WTC11 (cell line): ENCODE measurements around the gene COA8. TPM values are rescaled to one million over a fixed set of nuclear protein-coding genes. Genes with fewer than 3 reads are reported as not detected.

ENCODE experiments used
- ATF1 ChIP-seq: sonication (generic); formaldehyde crosslinking; IDR thresholded peaks from 2 replicates; pipeline ENCODE4 v1.8.1; 2023; ENCODE audit warnings: mild to moderate bottlenecking, moderate library complexity, missing genetic modification reagents
- ESRRA ChIP-seq: sonication (generic); formaldehyde crosslinking; IDR thresholded peaks from 2 replicates; pipeline ENCODE4 v1.8.1; 2022; ENCODE audit warnings: mild to moderate bottlenecking, missing genetic modification reagents, borderline replicate concordance
- FOXJ3 ChIP-seq: sonication (generic); formaldehyde crosslinking; IDR thresholded peaks from 2 replicates; pipeline ENCODE4 v1.9.0; 2021; ENCODE audit warnings: missing genetic modification reagents, mild to moderate bottlenecking, borderline replicate concordance
- FOXK1 ChIP-seq: sonication (generic); formaldehyde crosslinking; IDR thresholded peaks from 2 replicates; pipeline ENCODE4 v1.8.0; 2022; ENCODE audit warnings: mild to moderate bottlenecking, moderate library complexity, missing genetic modification reagents
- GRHL2 ChIP-seq: fragments of 250-450 bp; sonication (Bioruptor Pico); IDR thresholded peaks from 2 replicates; pipeline ENCODE4 v1.8.0; 2022; ENCODE audit warnings: mild to moderate bottlenecking, moderate library complexity; ENCODE audit not compliant: insufficient replicate concordance, severe bottlenecking
- GTF2I ChIP-seq: fragments of 250-450 bp; sonication (Bioruptor Pico); conservative IDR thresholded peaks from 2 replicates; pipeline ENCODE4 v1.4.0; 2021; ENCODE audit warnings: mild to moderate bottlenecking
- IRF2 ChIP-seq: sonication (generic); formaldehyde crosslinking; IDR thresholded peaks from 2 replicates; pipeline ENCODE4 v1.8.0; 2022; ENCODE audit warnings: low read depth, missing genetic modification reagents, borderline replicate concordance
- KAT7 ChIP-seq: sonication (generic); formaldehyde crosslinking; IDR thresholded peaks from 2 replicates; pipeline ENCODE4 v1.8.1; 2023; ENCODE audit warnings: missing genetic modification reagents, mild to moderate bottlenecking, borderline replicate concordance
- NFYB ChIP-seq: sonication (generic); formaldehyde crosslinking; conservative IDR thresholded peaks from 2 replicates; pipeline ENCODE4 v1.8.0; 2022; ENCODE audit warnings: low read depth, missing genetic modification reagents
- SMAD3 ChIP-seq: sonication (generic); formaldehyde crosslinking; IDR thresholded peaks from 2 replicates; pipeline ENCODE4 v1.8.0; 2022; ENCODE audit warnings: missing genetic modification reagents, mild to moderate bottlenecking, borderline replicate concordance
- SOX15 ChIP-seq: fragments of 250-450 bp; sonication (Bioruptor Pico); IDR thresholded peaks from 2 replicates; pipeline ENCODE4 v1.9.0; 2021; ENCODE audit warnings: mild to moderate bottlenecking
- ZNF121 ChIP-seq: sonication (generic); formaldehyde crosslinking; IDR thresholded peaks from 2 replicates; pipeline ENCODE4 v1.8.0; 2023; ENCODE audit warnings: missing genetic modification reagents
- ZNF232 ChIP-seq: sonication (generic); formaldehyde crosslinking; IDR thresholded peaks from 2 replicates; pipeline ENCODE4 v1.8.0; 2022; ENCODE audit warnings: mild to moderate bottlenecking, missing genetic modification reagents
- ZNF263 ChIP-seq: sonication (generic); formaldehyde crosslinking; IDR thresholded peaks from 2 replicates; pipeline ENCODE4 v1.8.1; 2022; ENCODE audit warnings: low read depth, mild to moderate bottlenecking, moderate library complexity, missing genetic modification reagents
- ZNF423 ChIP-seq: fragments of 250-450 bp; sonication (Bioruptor Pico); IDR thresholded peaks from 2 replicates; pipeline ENCODE4 v2.1.2; 2022; ENCODE audit warnings: mild to moderate bottlenecking, moderate library complexity
- total RNA-seq: library from RNA; stranded (reverse); gene quantifications from 3 replicates; pipeline ENCODE4 v1.2.3, GENCODE V29; 2021
- TF ChIP-seq, protein P1 (sequence below): sonication (generic); formaldehyde crosslinking; conservative IDR thresholded peaks from 2 replicates; pipeline ENCODE4 v1.8.1; 2023; ENCODE audit warnings: mild to moderate bottlenecking, low read depth, missing genetic modification reagents, moderate library complexity
- TF ChIP-seq, protein P2 (sequence below): sonication (generic); formaldehyde crosslinking; conservative IDR thresholded peaks from 2 replicates; pipeline ENCODE4 v1.8.1; 2022; ENCODE audit warnings: mild to moderate bottlenecking, missing genetic modification reagents
- TF ChIP-seq, protein P3 (sequence below): fragments of 250-450 bp; sonication (Bioruptor Pico); IDR thresholded peaks from 2 replicates; pipeline ENCODE4 v2.1.2; 2022; ENCODE audit warnings: mild to moderate bottlenecking, moderate library complexity
- TF ChIP-seq, protein P4 (sequence below): fragments of 200-600 bp; IDR thresholded peaks from 2 replicates; pipeline ENCODE4 v1.8.0; 2022; ENCODE audit warnings: antibody characterized with exemption
- TF ChIP-seq, protein P5 (sequence below): fragments of 250-450 bp; sonication (Bioruptor Pico); conservative IDR thresholded peaks from 2 replicates; pipeline ENCODE4 v1.9.0; 2021; ENCODE audit warnings: mild to moderate bottlenecking
- TF ChIP-seq, protein P6 (sequence below): sonication (generic); formaldehyde crosslinking; IDR thresholded peaks from 2 replicates; pipeline ENCODE4 v1.8.1; 2022; ENCODE audit warnings: mild to moderate bottlenecking, missing genetic modification reagents, moderate library complexity, borderline replicate concordance
- TF ChIP-seq, protein P7 (sequence below): fragments of 250-450 bp; sonication (Bioruptor Pico); IDR thresholded peaks from 2 replicates; pipeline ENCODE4 v1.8.0; 2021; ENCODE audit warnings: mild to moderate bottlenecking
- TF ChIP-seq, protein P8 (sequence below): sonication (generic); formaldehyde crosslinking; IDR thresholded peaks from 2 replicates; pipeline ENCODE4 v1.8.1; 2022; ENCODE audit warnings: mild to moderate bottlenecking, moderate library complexity, missing genetic modification reagents
- TF ChIP-seq, protein P9 (sequence below): sonication (generic); formaldehyde crosslinking; IDR thresholded peaks from 2 replicates; pipeline ENCODE4 v1.8.1; 2023; ENCODE audit warnings: mild to moderate bottlenecking, missing genetic modification reagents, moderate library complexity

The COA8 gene
- total RNA-seq, 1 experiment from 2014 or later, result 36.4 TPM

DNA sequence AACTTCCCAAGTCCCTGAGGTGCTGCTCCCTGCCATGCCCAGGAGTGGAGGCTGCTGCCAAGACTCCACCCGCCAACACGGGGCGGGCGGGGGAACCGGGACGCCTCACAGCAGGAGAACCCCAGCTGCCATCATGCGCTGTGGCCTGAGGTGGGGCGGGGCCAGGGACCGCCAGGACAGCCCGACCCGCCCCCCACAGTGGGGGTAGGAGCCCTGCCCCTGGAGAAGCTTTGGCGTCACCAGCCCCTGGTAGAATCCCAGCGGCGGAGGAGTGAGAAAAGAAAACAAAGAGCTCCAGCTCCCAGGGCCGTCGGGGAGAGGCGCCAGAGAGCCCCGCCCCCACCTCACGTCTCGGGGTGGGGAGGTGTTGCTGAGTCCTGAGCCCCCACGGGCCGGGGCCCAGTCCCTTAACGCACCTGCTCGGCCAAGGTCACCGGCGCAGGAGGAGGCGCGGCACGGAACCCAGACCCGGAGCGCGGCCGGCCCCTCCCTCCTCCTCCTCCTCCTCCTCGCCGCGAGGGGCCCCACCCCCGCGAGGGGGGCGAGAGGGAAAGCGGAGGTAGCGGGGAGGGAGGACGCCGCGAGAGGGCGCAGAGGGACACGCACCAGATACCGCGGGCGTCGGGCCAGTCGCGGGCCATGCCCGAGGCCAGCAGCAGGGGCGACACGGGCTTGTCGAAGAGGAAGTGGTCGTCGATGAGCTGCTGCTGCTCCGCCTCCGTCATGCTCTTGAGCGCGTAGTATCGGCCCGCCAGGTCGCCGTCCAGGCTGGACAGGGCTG is 41.9 kb upstream of the COA8 start (continued):
- TF ChIP-seq, protein P1, sequence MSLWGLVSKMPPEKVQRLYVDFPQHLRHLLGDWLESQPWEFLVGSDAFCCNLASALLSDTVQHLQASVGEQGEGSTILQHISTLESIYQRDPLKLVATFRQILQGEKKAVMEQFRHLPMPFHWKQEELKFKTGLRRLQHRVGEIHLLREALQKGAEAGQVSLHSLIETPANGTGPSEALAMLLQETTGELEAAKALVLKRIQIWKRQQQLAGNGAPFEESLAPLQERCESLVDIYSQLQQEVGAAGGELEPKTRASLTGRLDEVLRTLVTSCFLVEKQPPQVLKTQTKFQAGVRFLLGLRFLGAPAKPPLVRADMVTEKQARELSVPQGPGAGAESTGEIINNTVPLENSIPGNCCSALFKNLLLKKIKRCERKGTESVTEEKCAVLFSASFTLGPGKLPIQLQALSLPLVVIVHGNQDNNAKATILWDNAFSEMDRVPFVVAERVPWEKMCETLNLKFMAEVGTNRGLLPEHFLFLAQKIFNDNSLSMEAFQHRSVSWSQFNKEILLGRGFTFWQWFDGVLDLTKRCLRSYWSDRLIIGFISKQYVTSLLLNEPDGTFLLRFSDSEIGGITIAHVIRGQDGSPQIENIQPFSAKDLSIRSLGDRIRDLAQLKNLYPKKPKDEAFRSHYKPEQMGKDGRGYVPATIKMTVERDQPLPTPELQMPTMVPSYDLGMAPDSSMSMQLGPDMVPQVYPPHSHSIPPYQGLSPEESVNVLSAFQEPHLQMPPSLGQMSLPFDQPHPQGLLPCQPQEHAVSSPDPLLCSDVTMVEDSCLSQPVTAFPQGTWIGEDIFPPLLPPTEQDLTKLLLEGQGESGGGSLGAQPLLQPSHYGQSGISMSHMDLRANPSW (CRISPR knock-in tag), result no peak
- TF ChIP-seq, protein P2, sequence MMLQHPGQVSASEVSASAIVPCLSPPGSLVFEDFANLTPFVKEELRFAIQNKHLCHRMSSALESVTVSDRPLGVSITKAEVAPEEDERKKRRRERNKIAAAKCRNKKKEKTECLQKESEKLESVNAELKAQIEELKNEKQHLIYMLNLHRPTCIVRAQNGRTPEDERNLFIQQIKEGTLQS, result no peak
- TF ChIP-seq SMAD3 (CRISPR knock-in tag) (no peak), GTF2I (CRISPR knock-in tag) (no peak), ATF1 (CRISPR knock-in tag) (0 out of 2 replicates have a peak, but pooled peaks have one; percentile 28), KAT7 (CRISPR knock-in tag) (no peak), ZNF121 (no peak), ZNF263 (CRISPR knock-in tag) (0 out of 2 replicates have a peak, but pooled peaks have one; percentile 16), ZNF232 (CRISPR knock-in tag) (peak; percentile 77; the same call in 1 of the 2 replicates), FOXJ3 (no peak), NFYB (CRISPR knock-in tag) (no peak; the same call in 1 of the 2 replicates), ZNF423 (CRISPR knock-in tag) (peak; percentile 6; the same call in 1 of the 2 replicates), IRF2 (CRISPR knock-in tag) (no peak), SOX15 (CRISPR knock-in tag) (no peak), GRHL2 (CRISPR knock-in tag) (no peak), FOXK1 (CRISPR knock-in tag) (no peak; the same call in none of the 2 replicates), ESRRA (CRISPR knock-in tag) (no peak; the same call in 1 of the 2 replicates)
- TF ChIP-seq, protein P3, sequence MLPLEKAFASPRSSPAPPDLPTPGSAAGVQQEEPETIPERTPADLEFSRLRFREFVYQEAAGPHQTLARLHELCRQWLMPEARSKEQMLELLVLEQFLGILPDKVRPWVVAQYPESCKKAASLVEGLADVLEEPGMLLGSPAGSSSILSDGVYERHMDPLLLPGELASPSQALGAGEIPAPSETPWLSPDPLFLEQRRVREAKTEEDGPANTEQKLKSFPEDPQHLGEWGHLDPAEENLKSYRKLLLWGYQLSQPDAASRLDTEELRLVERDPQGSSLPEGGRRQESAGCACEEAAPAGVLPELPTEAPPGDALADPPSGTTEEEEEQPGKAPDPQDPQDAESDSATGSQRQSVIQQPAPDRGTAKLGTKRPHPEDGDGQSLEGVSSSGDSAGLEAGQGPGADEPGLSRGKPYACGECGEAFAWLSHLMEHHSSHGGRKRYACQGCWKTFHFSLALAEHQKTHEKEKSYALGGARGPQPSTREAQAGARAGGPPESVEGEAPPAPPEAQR (CRISPR knock-in tag), result no peak
- TF ChIP-seq, protein P4, sequence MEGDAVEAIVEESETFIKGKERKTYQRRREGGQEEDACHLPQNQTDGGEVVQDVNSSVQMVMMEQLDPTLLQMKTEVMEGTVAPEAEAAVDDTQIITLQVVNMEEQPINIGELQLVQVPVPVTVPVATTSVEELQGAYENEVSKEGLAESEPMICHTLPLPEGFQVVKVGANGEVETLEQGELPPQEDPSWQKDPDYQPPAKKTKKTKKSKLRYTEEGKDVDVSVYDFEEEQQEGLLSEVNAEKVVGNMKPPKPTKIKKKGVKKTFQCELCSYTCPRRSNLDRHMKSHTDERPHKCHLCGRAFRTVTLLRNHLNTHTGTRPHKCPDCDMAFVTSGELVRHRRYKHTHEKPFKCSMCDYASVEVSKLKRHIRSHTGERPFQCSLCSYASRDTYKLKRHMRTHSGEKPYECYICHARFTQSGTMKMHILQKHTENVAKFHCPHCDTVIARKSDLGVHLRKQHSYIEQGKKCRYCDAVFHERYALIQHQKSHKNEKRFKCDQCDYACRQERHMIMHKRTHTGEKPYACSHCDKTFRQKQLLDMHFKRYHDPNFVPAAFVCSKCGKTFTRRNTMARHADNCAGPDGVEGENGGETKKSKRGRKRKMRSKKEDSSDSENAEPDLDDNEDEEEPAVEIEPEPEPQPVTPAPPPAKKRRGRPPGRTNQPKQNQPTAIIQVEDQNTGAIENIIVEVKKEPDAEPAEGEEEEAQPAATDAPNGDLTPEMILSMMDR, result peak; percentile 35; the same call in 1 of the 2 replicates
- TF ChIP-seq, protein P5, sequence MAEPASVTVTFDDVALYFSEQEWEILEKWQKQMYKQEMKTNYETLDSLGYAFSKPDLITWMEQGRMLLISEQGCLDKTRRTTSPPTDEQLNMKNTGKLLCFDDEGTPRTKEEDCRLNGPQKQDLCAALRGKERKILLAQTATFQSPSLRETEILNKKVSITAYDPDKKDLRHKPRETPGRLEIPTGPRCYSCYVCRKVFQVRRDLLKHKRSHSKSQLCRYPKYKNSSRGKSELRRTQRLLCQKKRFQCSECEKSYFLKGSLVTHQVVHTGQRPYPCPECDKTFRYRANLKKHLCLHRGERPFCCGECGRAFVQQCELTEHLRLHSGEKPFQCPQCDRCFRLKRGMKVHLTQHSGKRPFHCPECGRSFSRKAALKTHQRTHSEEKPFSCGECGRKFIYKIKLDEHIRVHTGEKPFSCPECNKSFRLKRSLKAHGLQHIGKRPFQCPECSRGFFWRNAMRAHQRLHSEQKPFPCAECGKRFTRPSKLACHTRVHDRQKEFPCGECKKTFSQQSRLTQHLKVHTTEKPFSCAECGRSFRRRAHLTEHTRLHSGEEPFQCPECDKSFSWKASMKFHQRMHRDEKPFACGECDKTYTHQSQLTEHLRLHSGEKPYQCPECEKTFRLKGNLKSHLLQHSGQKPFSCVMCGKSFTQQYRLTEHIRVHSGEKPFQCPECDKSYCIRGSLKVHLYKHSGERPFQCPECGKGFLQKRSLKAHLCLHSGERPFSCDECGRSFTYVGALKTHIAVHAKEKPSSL (CRISPR knock-in tag), result no peak
- TF ChIP-seq, protein P6, sequence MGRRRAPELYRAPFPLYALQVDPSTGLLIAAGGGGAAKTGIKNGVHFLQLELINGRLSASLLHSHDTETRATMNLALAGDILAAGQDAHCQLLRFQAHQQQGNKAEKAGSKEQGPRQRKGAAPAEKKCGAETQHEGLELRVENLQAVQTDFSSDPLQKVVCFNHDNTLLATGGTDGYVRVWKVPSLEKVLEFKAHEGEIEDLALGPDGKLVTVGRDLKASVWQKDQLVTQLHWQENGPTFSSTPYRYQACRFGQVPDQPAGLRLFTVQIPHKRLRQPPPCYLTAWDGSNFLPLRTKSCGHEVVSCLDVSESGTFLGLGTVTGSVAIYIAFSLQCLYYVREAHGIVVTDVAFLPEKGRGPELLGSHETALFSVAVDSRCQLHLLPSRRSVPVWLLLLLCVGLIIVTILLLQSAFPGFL (CRISPR knock-in tag), result no peak
- TF ChIP-seq, protein P7, sequence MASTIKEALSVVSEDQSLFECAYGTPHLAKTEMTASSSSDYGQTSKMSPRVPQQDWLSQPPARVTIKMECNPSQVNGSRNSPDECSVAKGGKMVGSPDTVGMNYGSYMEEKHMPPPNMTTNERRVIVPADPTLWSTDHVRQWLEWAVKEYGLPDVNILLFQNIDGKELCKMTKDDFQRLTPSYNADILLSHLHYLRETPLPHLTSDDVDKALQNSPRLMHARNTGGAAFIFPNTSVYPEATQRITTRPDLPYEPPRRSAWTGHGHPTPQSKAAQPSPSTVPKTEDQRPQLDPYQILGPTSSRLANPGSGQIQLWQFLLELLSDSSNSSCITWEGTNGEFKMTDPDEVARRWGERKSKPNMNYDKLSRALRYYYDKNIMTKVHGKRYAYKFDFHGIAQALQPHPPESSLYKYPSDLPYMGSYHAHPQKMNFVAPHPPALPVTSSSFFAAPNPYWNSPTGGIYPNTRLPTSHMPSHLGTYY (CRISPR knock-in tag), result no peak
- TF ChIP-seq, protein P8, sequence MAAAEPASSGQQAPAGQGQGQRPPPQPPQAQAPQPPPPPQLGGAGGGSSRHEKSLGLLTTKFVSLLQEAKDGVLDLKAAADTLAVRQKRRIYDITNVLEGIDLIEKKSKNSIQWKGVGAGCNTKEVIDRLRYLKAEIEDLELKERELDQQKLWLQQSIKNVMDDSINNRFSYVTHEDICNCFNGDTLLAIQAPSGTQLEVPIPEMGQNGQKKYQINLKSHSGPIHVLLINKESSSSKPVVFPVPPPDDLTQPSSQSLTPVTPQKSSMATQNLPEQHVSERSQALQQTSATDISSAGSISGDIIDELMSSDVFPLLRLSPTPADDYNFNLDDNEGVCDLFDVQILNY (CRISPR knock-in tag), result 0 out of 2 replicates have a peak, but pooled peaks have one; percentile 46
- TF ChIP-seq, protein P9, sequence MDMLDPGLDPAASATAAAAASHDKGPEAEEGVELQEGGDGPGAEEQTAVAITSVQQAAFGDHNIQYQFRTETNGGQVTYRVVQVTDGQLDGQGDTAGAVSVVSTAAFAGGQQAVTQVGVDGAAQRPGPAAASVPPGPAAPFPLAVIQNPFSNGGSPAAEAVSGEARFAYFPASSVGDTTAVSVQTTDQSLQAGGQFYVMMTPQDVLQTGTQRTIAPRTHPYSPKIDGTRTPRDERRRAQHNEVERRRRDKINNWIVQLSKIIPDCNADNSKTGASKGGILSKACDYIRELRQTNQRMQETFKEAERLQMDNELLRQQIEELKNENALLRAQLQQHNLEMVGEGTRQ (CRISPR knock-in tag), result no peak
